Fibroblast of villous mesenchyme (primary cell): ENCODE data around the gene HOXB5. TPM values are rescaled to one million over a fixed set of nuclear protein-coding genes. Genes with fewer than 3 reads are reported as not detected.

Experiments used
- DNase-seq: peaks from one replicate; pipeline ENCODE4 v3.0.0-alpha.2; 2010; ENCODE audit warnings: low read depth
- H3K4me3 ChIP-seq: 2 replicates; pipeline ENCODE4 v1.5.1; 2011; ENCODE audit warnings: low read depth, mild to moderate bottlenecking, low read length
- total RNA-seq: library from RNA; depleted of rRNA; stranded (reverse); fragments of >200 nt; gene quantifications from 2 replicates; pipeline ENCODE4 v1.2.3, GENCODE V29; 2012
- TF ChIP-seq, protein P1 (sequence below): IDR thresholded peaks from 2 replicates; pipeline ENCODE4 v1.5.1; 2012; ENCODE audit warnings: low read depth, mild to moderate bottlenecking, low read length; ENCODE audit not compliant: insufficient read depth

HOXB5 gene
- 0.32 and 0.43 TPM in 2 replicates for total RNA-seq

DNA sequence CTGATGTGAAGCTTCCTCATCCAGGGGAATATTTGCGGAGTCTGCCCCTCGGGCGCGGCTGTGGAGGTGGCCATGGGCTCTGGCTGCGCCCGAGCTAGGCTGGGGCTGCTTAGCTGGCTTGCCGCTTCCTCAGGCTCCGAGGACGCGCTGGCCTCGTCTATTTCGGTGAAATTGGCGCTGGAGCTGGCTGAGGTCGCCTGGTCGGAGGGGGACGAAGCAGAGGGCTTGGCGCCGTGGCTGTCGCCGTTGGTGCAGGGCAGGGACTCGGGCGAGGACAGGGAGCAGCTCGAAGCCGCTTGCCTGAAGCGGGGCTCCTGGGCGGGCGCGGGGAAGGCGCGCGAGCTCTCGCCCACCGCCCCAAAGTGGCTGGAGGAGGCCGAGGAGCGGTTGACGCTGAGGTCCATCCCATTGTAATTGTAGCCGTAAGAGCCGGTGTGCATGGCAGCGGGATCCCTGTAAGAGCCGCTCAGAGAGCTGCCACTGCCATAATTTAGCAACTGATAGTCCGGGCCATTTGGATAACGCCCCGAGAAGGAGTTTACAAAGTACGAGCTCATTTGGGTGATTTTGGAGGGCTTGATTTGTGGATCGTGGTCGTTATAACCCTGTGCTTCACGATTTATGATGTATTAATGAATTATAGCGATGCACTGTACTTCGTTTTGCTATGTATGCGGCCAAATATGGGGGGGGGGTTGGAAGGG is at the start of gene HOXB5:
Gene HOXB5 (minus strand): TSS at position 654 of the 704 bp plus-strand sequence. CDS start 97 bp downstream, at position 557.
- peak within 1 kb of the TSS; percentile 49 for H3K4me3 ChIP-seq
- DNase-seq: peak; percentile 28
- TF ChIP-seq, protein P1, sequence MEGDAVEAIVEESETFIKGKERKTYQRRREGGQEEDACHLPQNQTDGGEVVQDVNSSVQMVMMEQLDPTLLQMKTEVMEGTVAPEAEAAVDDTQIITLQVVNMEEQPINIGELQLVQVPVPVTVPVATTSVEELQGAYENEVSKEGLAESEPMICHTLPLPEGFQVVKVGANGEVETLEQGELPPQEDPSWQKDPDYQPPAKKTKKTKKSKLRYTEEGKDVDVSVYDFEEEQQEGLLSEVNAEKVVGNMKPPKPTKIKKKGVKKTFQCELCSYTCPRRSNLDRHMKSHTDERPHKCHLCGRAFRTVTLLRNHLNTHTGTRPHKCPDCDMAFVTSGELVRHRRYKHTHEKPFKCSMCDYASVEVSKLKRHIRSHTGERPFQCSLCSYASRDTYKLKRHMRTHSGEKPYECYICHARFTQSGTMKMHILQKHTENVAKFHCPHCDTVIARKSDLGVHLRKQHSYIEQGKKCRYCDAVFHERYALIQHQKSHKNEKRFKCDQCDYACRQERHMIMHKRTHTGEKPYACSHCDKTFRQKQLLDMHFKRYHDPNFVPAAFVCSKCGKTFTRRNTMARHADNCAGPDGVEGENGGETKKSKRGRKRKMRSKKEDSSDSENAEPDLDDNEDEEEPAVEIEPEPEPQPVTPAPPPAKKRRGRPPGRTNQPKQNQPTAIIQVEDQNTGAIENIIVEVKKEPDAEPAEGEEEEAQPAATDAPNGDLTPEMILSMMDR: no peak

DNA sequence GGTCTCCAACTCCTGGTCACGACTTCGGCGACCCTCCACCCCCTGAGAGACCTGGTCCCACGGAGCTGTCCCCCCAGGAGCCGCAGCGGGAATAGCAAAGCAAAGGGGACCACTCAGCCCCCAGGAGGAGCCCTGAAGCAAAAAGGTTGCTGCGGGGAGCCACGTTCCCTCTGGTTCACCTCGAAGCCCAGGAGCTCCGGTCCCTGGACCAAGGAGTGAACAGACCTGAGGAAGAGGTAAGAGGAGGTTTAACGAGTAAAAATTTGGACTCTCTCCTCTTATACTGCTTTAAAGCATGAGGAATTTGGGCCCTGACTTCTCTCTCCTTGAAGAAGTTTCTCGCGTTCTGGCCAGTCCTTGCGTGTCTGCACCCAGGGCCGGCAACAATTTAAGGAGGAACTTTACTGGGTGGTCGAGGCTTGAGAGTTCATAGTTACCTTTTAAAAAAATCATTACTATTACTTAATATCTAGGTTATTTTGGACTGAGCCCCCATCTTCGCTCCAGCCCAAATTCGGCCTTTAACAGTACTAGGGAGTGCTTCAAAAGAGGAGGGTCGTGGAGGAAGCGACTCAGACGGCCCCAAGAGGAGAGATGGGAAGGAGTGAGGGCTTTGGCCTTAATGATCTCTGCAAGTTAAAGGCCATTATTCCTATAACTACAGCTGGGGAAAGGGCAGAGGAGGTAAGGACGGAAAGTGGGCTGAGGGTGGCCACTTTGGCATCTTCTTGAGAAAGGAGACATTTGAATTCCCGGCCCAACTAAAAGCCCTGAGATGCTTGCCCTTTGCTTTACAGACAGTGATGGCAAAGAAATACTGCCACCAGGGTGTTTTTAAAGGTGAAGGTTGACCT is 49.5 kb upstream of the HOXB5 start:
- TF ChIP-seq, protein P1: no peak
- H3K4me3 ChIP-seq: no peak overlapping the region
- DNase-seq: no peak

DNA sequence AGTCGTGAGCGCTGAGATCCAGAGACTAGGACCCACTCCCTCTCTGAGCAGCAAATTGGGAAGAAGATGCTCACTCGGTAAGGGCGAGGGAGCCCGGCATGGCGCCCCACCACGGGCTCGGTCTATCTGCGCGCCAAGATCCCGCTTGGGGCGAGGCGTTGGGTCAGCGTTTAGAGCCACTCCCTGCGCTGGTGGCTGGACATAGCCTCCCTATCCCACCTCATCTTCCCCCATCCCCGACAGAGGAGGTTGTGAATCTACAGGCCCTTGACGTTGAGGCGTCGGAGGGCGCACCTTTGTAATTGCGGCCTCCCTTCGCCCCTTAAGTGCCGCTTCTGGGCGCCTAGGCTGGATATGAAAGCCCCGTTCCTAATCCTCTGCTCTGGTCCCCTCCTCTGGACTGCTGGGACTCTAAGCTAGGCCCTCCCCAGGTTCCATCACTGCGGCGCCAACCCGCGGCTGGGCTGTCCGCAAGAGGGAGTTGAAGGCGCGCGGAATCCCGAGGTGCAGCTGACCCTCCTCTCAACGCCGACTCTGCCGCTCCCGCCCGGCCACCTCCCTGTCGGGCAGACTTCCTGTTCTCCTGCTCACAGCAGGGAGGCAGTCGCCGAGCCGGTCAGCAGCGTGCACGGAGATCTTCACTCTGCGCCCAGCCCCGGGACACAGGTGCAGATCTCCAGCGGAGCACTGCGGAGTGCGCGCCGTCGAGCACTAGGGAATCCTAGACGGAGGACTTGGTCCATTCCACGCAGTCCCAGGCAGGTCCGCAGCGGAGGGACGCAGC is 48.7 kb upstream of the HOXB5 start:
- DNase-seq: no peak
- H3K4me3 ChIP-seq: no peak overlapping the region
- TF ChIP-seq, protein P1: no peak

DNA sequence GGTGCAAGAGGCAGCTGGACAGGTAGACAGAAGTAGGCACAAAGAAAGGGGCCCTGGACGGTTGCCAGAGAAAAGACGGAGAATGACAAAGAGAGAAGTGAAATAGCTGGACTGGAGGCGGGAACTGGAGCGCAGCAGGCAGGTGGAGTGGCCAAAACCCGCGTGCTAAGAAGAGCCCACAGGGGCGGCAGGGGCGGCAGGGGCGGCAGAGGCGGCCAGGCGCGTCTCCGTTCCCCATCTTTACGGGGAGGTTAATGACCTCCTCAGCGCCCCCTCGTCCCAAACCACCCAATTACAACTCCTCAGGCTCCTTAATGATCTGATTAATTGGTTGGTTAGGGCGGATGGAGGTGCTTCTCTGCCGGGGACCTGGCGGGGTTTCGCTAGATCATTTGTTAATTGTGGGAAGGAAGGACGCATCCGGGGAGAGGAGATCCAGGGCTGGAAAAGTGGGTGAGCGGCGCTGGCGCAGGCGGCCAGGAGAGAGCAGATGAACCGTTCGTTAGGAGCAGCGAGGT is 48.0 kb upstream of the HOXB5 start:
- no peak for DNase-seq
- no peak overlapping the region for H3K4me3 ChIP-seq
- TF ChIP-seq, protein P1: no peak

DNA sequence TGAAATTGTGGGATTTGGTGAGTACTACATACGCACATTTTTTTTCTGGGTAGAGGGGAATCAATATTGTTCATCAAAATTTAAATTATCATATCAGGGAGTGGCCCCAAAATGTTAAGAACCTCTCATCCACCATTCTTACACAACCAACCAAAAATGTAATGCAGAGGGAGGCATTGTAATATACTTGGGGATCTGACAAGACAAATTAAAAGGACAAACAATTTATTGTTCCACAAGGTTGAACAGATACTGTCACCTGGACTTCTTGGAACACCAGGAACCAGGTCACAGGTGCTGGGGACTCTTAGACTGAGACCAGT is 47.2 kb upstream of the HOXB5 start:
- TF ChIP-seq, protein P1: no peak
- DNase-seq: no peak
- no peak overlapping the region for H3K4me3 ChIP-seq

DNA sequence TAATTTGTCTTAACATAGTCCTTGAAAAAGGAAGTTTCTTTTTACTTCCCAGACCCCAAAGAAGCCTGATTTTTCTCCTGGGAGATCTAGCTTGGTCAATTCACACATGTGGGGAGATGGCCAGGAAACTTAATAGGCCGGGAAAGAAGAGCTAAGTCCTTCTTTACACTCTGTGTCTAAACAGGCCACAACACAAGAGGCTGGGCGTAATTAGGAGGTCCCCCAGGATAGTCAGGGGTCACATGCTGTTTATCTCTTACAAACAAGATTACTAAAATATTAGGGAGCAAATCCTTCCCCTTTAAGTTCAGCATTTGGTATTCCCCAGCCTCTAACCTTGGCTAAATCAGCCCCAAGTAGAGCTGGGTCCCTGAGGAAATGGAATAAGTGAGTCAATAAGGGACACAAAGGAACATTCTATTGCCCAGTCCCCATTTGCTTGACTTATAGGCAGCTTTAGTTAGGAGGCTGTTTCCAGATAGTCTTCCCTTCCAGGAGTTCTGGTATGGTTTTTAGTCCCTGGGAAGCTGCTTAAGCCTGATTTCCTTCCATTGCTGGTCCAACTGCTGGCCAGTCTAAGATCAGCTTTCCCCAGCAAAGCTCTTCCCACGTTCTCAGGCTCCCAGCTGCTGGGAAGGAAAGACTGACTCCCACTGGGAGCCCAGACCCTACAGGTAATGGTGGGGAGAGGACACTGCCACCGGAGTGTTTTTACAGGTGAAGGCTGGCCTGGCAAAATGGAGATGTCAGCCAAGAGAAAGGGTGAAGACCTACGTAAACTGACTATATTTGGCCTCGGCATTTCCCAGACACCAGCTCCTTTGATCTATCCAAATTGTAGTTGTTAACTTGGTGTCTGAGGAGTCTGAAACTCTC is 46.6 kb upstream of the HOXB5 start:
- H3K4me3 ChIP-seq: no peak overlapping the region
- no peak for DNase-seq
- TF ChIP-seq, protein P1: no peak
